Measurements from ENCODE around the gene RAD21L1.
A peak's percentile ranks its signal among the peaks of the same experiment; 100 is the strongest.

The RAD21L1 gene

DNA sequence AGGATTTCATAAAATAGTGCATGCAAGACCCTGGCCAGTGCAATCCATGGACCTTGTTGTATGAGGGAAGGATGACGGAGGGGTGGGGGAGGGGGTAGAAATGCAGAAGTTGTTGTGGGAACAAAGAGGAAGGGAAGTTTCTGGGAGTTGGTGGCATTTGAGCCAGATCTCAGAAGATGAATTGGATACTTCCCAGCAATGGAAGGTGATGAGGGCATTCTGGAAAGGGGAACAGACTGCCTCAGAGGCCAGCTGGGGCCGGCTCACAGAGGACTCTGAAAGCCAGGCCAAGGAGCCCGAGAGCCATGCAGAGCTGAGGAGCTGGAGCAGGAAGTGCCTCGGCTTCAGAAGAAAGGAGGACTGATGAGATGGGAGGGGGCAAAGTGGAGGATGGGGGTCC, 43.7 kb upstream of the RAD21L1 start:
- Histone ChIP-seq H3K27ac (no peak overlapping the region), H3K4me1 (peaks cover 0 to 16% (median 13%) of the 10 kb centered on the region in 4 donors), H3K9me3 (no peaks in the 10 kb centered on the region), H3K27me3 (peaks cover 0 to 24% of the 10 kb centered on the region in 2 donors), H3K36me3 (peaks cover 0 to under 1% (median 0%) of the 10 kb centered on the region in 3 donors), H3K4me3 (no peak overlapping the region)
- intact Hi-C loops (cut with DNase I; ENCODE audit: low total_unique reads): no loop called here
- TF ChIP-seq, protein P1, sequence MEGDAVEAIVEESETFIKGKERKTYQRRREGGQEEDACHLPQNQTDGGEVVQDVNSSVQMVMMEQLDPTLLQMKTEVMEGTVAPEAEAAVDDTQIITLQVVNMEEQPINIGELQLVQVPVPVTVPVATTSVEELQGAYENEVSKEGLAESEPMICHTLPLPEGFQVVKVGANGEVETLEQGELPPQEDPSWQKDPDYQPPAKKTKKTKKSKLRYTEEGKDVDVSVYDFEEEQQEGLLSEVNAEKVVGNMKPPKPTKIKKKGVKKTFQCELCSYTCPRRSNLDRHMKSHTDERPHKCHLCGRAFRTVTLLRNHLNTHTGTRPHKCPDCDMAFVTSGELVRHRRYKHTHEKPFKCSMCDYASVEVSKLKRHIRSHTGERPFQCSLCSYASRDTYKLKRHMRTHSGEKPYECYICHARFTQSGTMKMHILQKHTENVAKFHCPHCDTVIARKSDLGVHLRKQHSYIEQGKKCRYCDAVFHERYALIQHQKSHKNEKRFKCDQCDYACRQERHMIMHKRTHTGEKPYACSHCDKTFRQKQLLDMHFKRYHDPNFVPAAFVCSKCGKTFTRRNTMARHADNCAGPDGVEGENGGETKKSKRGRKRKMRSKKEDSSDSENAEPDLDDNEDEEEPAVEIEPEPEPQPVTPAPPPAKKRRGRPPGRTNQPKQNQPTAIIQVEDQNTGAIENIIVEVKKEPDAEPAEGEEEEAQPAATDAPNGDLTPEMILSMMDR (IDR thresholded peaks at IDR 0.05): no peak
- peak in 1 of 2 donors; percentile 28 for DNase-seq

DNA sequence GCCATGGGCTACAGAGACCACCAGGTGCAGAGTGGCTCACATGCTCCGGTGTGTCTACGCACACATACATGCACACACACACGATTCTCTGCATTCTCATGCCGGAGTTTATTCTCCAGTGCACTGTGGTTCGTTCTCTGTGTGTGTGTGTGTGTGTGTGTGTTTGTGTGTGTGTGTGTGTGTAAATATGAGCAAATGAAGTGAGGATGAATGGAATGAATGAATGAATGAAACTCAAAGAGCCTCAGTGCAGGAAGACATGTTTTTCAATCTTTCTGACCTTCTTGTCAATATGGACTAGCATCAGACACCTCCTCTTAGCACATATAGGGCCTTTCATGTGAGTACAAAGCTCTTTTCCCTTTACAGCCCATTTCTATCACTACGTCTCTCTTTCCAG, 42.7 kb upstream of the RAD21L1 start:
- Histone ChIP-seq H3K27me3 (peaks cover 0 to 24% of the 10 kb centered on the region in 2 donors), H3K4me3 (no peak overlapping the region), H3K4me1 (peaks cover 0 to 16% (median 13%) of the 10 kb centered on the region in 4 donors), H3K27ac (no peak overlapping the region), H3K9me3 (no peaks in the 10 kb centered on the region), H3K36me3 (no peaks in the 10 kb centered on the region)
- TF ChIP-seq, protein P1 (IDR thresholded peaks at IDR 0.05): no peak
- intact Hi-C loops (cut with DNase I; ENCODE audit: low total_unique reads): no loop called here
- no peak for DNase-seq

DNA sequence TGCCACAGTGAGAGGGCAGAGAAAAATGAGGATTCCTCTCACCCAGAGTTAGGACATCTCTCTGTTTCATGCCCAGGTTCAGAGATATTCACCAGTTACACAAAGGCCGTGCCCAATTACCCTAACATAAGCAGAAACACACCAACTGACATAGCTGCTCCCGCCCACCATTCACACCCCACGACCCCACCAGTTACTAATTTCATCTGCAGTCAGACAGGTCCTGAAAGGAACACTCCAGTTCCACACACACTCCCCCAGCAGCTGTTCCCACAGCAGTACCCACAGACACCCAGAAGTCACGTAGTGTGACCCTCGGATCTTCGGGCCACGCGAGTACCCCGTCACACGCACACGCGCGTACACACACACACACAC, 41.6 kb upstream of the RAD21L1 start:
- intact Hi-C loops (cut with DNase I; ENCODE audit: low total_unique reads): no loop called here
- H3K27me3 ChIP-seq: peaks cover 0 to 24% of the 10 kb centered on the region in 2 donors
- H3K36me3 ChIP-seq: no peaks in the 10 kb centered on the region
- TF ChIP-seq, protein P1 (IDR thresholded peaks at IDR 0.05): no peak
- DNase-seq: no peak
- H3K9me3 ChIP-seq: no peaks in the 10 kb centered on the region
- H3K4me1 ChIP-seq: peaks cover 0 to 16% (median 13%) of the 10 kb centered on the region in 4 donors
- H3K4me3 ChIP-seq: no peak overlapping the region
- H3K27ac ChIP-seq: no peak overlapping the region

DNA sequence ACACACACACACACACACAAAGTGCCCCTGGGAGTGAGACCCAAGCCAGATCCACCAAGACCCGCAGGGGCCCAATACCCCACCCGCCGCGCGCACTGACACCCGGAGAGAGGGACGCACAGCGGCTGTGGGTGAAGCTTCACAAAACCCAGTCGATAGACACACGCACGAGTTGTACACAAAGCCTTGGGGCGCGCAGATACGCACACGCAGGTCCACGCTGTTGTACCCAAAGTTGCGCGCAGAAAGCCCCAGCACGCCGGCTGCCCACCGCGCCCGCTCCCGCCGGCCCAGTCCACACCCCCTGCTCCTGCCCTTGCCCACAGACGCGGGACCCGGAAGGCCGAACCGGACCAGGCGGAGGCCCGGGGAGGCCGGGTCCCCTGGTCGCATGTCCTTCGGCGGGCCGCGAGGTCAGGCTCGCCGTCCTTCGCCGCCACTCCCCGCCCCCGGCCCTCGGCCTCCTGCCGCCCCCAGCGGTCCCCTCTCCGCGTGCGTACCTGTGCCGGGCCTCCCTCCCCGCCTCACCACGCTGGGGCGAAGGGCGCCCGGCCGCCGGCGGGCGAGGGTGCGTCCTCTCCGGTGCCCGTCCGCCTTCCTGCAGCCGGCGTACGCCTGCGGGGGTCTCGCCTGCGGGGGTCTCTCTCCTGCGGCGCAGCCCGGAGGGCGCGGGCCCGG, 41.1 kb upstream of the RAD21L1 start, which contains the start of gene TMEM74B:
TSS of gene TMEM74B (minus strand) at position 344 of the 678 bp plus-strand sequence. CDS start 1,180 bp downstream, outside the sequence.
- TF ChIP-seq, protein P1 (IDR thresholded peaks at IDR 0.05): no peak
- Histone ChIP-seq H3K27me3 (peaks cover 0 to 24% of the 10 kb centered on the region in 2 donors), H3K36me3 (no peaks in the 10 kb centered on the region), H3K4me1 (peaks cover 0 to 16% (median 13%) of the 10 kb centered on the region in 4 donors), H3K27ac (no peak within 1 kb of the TSS), H3K9me3 (no peaks in the 10 kb centered on the region), H3K4me3 (peak within 1 kb of the TSS; percentile 30 to 48)
- DNase-seq: no peak
- intact Hi-C loops (cut with DNase I; ENCODE audit: low total_unique reads): no loop called here

DNA sequence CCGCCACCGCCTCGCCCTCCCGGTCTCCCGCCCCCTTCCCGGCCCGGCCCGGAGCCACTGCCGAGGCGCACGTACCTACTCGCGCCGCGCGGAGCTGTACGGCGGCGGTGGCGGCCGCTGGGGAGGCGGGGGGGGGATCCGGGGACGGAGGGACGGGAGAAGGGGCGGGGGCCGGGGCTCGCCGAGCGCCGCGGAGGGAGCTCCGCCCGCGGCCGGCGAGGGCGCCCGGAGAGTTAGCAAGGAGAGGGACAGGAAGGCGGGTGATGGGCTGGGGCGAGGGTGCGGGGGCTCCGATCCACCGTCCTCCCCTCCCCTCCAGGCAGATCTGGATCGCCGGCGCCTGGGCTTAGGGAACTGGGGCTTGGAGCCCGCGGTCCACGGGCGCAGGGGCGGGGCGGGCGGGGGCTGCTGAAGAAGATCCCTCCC, 40.5 kb upstream of the RAD21L1 start:
- TF ChIP-seq, protein P1 (IDR thresholded peaks at IDR 0.05): no peak
- Histone ChIP-seq H3K27me3 (peaks cover 0 to 24% of the 10 kb centered on the region in 2 donors), H3K4me1 (peaks cover 0 to 16% (median 13%) of the 10 kb centered on the region in 4 donors), H3K9me3 (no peaks in the 10 kb centered on the region), H3K27ac (no peak overlapping the region), H3K4me3 (peak overlapping the region; percentile 30 to 48), H3K36me3 (no peaks in the 10 kb centered on the region)
- intact Hi-C loops (cut with DNase I; ENCODE audit: low total_unique reads): no loop called here
- DNase-seq: no peak

Data from tibial artery (tissue), 4 donors.